HCT116 (cell line): ENCODE measurements around the gene ROCK1. TPM values are rescaled to one million over a fixed set of nuclear protein-coding genes. Genes with fewer than 3 reads are reported as not detected.
"Not testable (repeated sequence)": the region's sequence is repeated elsewhere in the genome, so short reads cannot be mapped to it uniquely, and the experiment has no call there.

ENCODE experiments used
- ATAC-seq: fragments of 200-7000 bp; cut with Tn5 transposase; 2 replicates; pipeline ENCODE4 v1.9.1; 2020; ENCODE audit warnings: mild to moderate bottlenecking, moderate library complexity
- BruUV-seq: library from RNA; stranded (reverse); fragments of 400-500 nt; replicated peaks from 2 replicates; lab custom pipeline; 2021; lab: Mats Ljungman, UMichigan
- CTCF ChIA-PET: fragments of 300-600 bp; sonication (Branson Sonifier 250); formaldehyde crosslinking; loops from one replicate; lab custom pipeline; 2021; ENCODE audit warnings: antibody characterized with exemption; lab: Charles Lee
- POLR2A ChIA-PET: fragments of 300-600, 350-600 bp; sonication (Branson Sonifier 250); formaldehyde crosslinking; loops from one replicate; lab custom pipeline; 2021; ENCODE audit warnings: antibody characterized with exemption; lab: Charles Lee
- RAD21 ChIA-PET, 2 experiments: fragments of 300-600 bp; sonication (Branson Sonifier 250); formaldehyde crosslinking; loops; one replicate each; lab custom pipeline; 2023; ENCODE audit warnings: low total read pairs in 2 of 2; ENCODE audit not compliant: uncharacterized antibody in 2 of 2, unreplicated experiment in 2 of 2, low non-redundant PET in 1 of 2; lab: Charles Lee
- DNase-seq: peaks from one replicate; pipeline ENCODE4 v3.0.0-alpha.2; 2010; ENCODE audit warnings: low read depth, low spot score
- H2AFZ ChIP-seq: fragments of 200-600 bp; shearing (Covaris generic), sonication (generic); 2 replicates; pipeline ENCODE4 v1.6.1; 2017; ENCODE audit warnings: low read depth, mixed run types, mixed read lengths, antibody characterized with exemption, low read length; ENCODE audit not compliant: poor library complexity, severe bottlenecking
- H3K27ac ChIP-seq: 2 replicates; pipeline ENCODE4 v1.5.1; 2012; ENCODE audit warnings: low read depth, low read length
- H3K27me3 ChIP-seq: fragments of 200-600 bp; sonication (generic); 2 replicates; pipeline ENCODE4 v1.6.1; 2016; ENCODE audit warnings: mixed run types, low read length, mixed read lengths; ENCODE audit not compliant: insufficient read depth
- H3K36me3 ChIP-seq, 2 experiments: fragments of 200-500 bp in 1 of 2; fragments of 200-600 bp in 1 of 2; sonication (Bioruptor generic) in 1 of 2; sonication (generic) in 1 of 2; 2 replicates each; pipeline versions ENCODE4 v1.5.1 to v1.6.1; 2014 to 2016; ENCODE audit warnings: low read length in 2 of 2, inconsistent platforms in 1 of 2, mixed read lengths in 1 of 2, mixed run types in 1 of 2; ENCODE audit not compliant: insufficient read depth in 2 of 2, control insufficient read depth in 1 of 2
- H3K4me1 ChIP-seq, 2 experiments: fragments of 200-600 bp in 1 of 2; sonication (generic) in 1 of 2; 2 replicates each; pipeline versions ENCODE4 v1.5.1 to v1.6.1; 2012 to 2017; ENCODE audit warnings: low read length in 2 of 2, inconsistent platforms in 1 of 2, mild to moderate bottlenecking in 1 of 2, mixed read lengths in 1 of 2, mixed run types in 1 of 2, moderate library complexity in 1 of 2; ENCODE audit not compliant: insufficient read depth in 2 of 2, control insufficient read depth in 1 of 2
- H3K4me2 ChIP-seq: fragments of 200-600 bp; sonication (generic); 2 replicates; pipeline ENCODE4 v1.6.1; 2017; ENCODE audit warnings: mixed run types, low read length, mixed read lengths
- H3K4me3 ChIP-seq, 2 experiments: fragments of 200-600 bp in 1 of 2; sonication (generic) in 1 of 2; replicated peaks in 1 of 2; 2 replicates each; pipeline ENCODE4 v1.5.1; 2011 to 2016; ENCODE audit warnings: low read length in 2 of 2, control low read depth in 1 of 2, low read depth in 1 of 2, mild to moderate bottlenecking in 1 of 2, mixed read lengths in 1 of 2, mixed run types in 1 of 2
- H3K79me2 ChIP-seq: fragments of 200-600 bp; sonication (generic); 2 replicates; pipeline ENCODE4 v1.6.1; 2017; ENCODE audit warnings: mild to moderate bottlenecking, mixed run types, low read length, moderate library complexity, mixed read lengths; ENCODE audit not compliant: insufficient read depth
- H3K9ac ChIP-seq: fragments of 200-600 bp; sonication (generic); 2 replicates; pipeline ENCODE4 v1.6.1; 2016; ENCODE audit warnings: low read length, mixed read lengths
- H3K9me2 ChIP-seq: fragments of 200-600 bp; sonication (generic), shearing (Covaris generic); 2 replicates; pipeline ENCODE4 v1.6.1; 2017; ENCODE audit warnings: mixed run types, mild to moderate bottlenecking, moderate library complexity; ENCODE audit not compliant: insufficient read depth
- H3K9me3 ChIP-seq, 2 experiments: fragments of 200-500 bp in 1 of 2; fragments of 200-600 bp in 1 of 2; sonication (Bioruptor generic) in 1 of 2; sonication (generic) in 1 of 2; 2 replicates each; pipeline ENCODE4 v1.6.1; 2014 to 2017; ENCODE audit warnings: low read length in 2 of 2, mixed read lengths in 2 of 2, inconsistent platforms in 1 of 2, low read depth in 1 of 2, mild to moderate bottlenecking in 1 of 2, mixed run types in 1 of 2, moderate library complexity in 1 of 2; ENCODE audit not compliant: control insufficient read depth in 1 of 2, insufficient read depth in 1 of 2
- H4K20me1 ChIP-seq: fragments of 200-600 bp; sonication (generic), shearing (Covaris generic); 2 replicates; pipeline ENCODE4 v1.6.1; 2017; ENCODE audit warnings: mixed run types, mild to moderate bottlenecking, moderate library complexity; ENCODE audit not compliant: insufficient read depth
- CBX3 ChIP-seq: IDR thresholded peaks from 2 replicates; pipeline ENCODE4 v1.6.1; 2012; ENCODE audit warnings: low read depth
- EGR1 ChIP-seq: IDR thresholded peaks from 2 replicates; pipeline ENCODE4 v1.6.1; 2012; ENCODE audit warnings: low read depth
- JUND ChIP-seq: IDR thresholded peaks from 2 replicates; pipeline ENCODE4 v1.6.1; 2012
- POLR2A ChIP-seq: IDR thresholded peaks from 2 replicates; pipeline ENCODE4 v1.7.0; 2011; ENCODE audit warnings: borderline replicate concordance; ENCODE audit not compliant: insufficient read depth, insufficient read length; ENCODE audit errors: extremely low read depth
- POLR2AphosphoS5 ChIP-seq: IDR thresholded peaks from 2 replicates; pipeline ENCODE4 v1.6.1; 2011; ENCODE audit warnings: mild to moderate bottlenecking, low read depth, low read length, moderate library complexity
- SIN3A ChIP-seq: IDR thresholded peaks from 2 replicates; pipeline ENCODE4 v1.6.1; 2012; ENCODE audit warnings: low read depth
- SRF ChIP-seq: IDR thresholded peaks from 2 replicates; pipeline ENCODE4 v1.6.1; 2012; ENCODE audit warnings: low read depth
- YY1 ChIP-seq: IDR thresholded peaks from 2 replicates; pipeline ENCODE4 v1.6.1; 2011; ENCODE audit warnings: low read length, low read depth, moderate library complexity, mild to moderate bottlenecking; ENCODE audit not compliant: insufficient replicate concordance; ENCODE audit errors: extremely low read depth
- intact Hi-C: fragments of 100-400 bp; cut with micrococcal nuclease; formaldehyde crosslinking; loops from 2 replicates; pipeline ENCODE4 v1.10.0; 2022
- total RNA-seq: library from RNA; stranded (reverse); gene quantifications from one replicate; pipeline ENCODE4 v1.2.1, GENCODE V29; 2021; ENCODE audit not compliant: unreplicated experiment
- TF ChIP-seq, protein P1 (sequence below): IDR thresholded peaks from 2 replicates; pipeline ENCODE4 v1.6.1; 2012
- TF ChIP-seq, protein P2 (sequence below): IDR thresholded peaks from 2 replicates; pipeline ENCODE4 v1.6.1; 2011; ENCODE audit warnings: mild to moderate bottlenecking, low read length, moderate library complexity; ENCODE audit not compliant: insufficient replicate concordance; ENCODE audit errors: extremely low read depth

ROCK1 gene
- total RNA-seq, 1 experiment from 2014 or later: 38.1 TPM

DNA sequence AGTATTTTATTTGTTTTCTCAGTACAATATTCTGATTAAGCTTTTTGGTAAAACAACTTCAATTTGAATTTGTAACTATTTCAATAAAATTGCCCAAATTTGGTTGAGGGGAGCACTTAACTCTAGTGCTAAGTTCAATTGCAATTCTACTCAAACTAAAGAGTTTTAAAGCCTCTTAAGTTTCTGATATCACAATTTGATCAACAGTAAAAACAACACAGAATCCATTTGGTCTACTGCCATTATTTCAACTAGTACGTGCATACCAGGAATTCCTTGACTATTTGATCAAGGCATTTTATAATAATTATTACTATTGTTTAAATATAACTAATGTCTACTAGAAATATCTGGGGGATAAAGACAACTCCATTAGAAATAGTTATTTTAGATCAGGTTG, 150.9 kb downstream of the ROCK1 start:
- no peaks in the 10 kb centered on the region; the same call in 1 of the 2 replicates for H4K20me1 ChIP-seq
- H3K9ac ChIP-seq: no peak overlapping the region
- no peak overlapping the region for H3K4me3 ChIP-seq
- no TSS peak for BruUV-seq
- H2AFZ ChIP-seq: no peak overlapping the region
- H3K36me3 ChIP-seq: 0 out of 4 replicates have a peak, but pooled peaks cover 0 to 2% of the 10 kb centered on the region in 2 experiments
- intact Hi-C loops: no loop called here
- TF ChIP-seq EGR1: no peak
- TF ChIP-seq JUND: no peak
- no peak for TF ChIP-seq CBX3
- no peak for TF ChIP-seq SIN3A
- TF ChIP-seq, protein P1, sequence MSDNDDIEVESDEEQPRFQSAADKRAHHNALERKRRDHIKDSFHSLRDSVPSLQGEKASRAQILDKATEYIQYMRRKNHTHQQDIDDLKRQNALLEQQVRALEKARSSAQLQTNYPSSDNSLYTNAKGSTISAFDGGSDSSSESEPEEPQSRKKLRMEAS: no peak
- TF ChIP-seq POLR2A: no peak
- no peak for TF ChIP-seq YY1
- TF ChIP-seq SRF: no peak
- no peak for TF ChIP-seq POLR2AphosphoS5
- TF ChIP-seq, protein P2, sequence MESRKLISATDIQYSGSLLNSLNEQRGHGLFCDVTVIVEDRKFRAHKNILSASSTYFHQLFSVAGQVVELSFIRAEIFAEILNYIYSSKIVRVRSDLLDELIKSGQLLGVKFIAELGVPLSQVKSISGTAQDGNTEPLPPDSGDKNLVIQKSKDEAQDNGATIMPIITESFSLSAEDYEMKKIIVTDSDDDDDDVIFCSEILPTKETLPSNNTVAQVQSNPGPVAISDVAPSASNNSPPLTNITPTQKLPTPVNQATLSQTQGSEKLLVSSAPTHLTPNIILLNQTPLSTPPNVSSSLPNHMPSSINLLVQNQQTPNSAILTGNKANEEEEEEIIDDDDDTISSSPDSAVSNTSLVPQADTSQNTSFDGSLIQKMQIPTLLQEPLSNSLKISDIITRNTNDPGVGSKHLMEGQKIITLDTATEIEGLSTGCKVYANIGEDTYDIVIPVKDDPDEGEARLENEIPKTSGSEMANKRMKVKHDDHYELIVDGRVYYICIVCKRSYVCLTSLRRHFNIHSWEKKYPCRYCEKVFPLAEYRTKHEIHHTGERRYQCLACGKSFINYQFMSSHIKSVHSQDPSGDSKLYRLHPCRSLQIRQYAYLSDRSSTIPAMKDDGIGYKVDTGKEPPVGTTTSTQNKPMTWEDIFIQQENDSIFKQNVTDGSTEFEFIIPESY: no peak
- CTCF ChIA-PET: no interaction called here
- no peaks in the 10 kb centered on the region for H3K79me2 ChIP-seq
- 0 out of 2 replicates have a peak, but pooled peaks cover 3% of the 10 kb centered on the region for H3K9me2 ChIP-seq
- DNase-seq (no peak), ATAC-seq (no peak)
- H3K27me3 ChIP-seq: no peaks in the 10 kb centered on the region
- no peaks in the 10 kb centered on the region for H3K4me1 ChIP-seq
- no peaks in the 10 kb centered on the region for H3K9me3 ChIP-seq
- POLR2A ChIA-PET: no interaction called here
- no peak overlapping the region for H3K4me2 ChIP-seq
- H3K27ac ChIP-seq: no peak overlapping the region
- RAD21 ChIA-PET: interaction anchor here in 1 of 2 experiments (0.6 kb wide), 1 partner anchor 89 kb away, joined by 4 read pairs; no protein-coding TSS in a partner anchor

DNA sequence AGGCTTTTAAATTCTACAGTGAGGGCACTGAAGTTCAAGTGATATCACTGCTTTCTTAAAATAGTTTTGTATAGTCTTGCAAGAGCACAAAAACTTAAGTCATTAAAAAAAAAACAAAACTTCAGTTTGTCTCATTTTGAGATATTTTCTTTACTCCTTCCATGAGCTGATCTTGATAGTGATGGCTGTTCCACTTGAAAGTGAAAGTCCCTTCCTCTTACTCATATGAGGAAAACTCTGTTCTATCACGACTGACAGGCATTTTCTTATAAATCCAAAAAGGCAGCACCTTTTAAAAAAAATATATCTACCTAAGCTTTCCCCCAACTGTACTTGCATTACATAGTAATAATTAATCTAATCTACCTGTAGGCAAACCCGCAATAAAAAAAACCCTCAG, 160.8 kb downstream of the ROCK1 start:
- intact Hi-C loops, RAD21 ChIA-PET, ATAC-seq, H3K4me2 ChIP-seq, DNase-seq, H4K20me1 ChIP-seq, H3K79me2 ChIP-seq, H3K4me3 ChIP-seq, H3K9ac ChIP-seq, H2AFZ ChIP-seq, H3K4me1 ChIP-seq, H3K36me3 ChIP-seq, H3K27me3 ChIP-seq, CTCF ChIA-PET, POLR2A ChIA-PET, H3K9me2 ChIP-seq, H3K27ac ChIP-seq, H3K9me3 ChIP-seq: not testable (repeated sequence)
- BruUV-seq: TSS peak; percentile 25

Other genes with a start within 250 kb of the ROCK1 start
- 12.2 TPM for gene GREB1L, start 130.4 kb upstream of the ROCK1 start, total RNA-seq